ENCODE data around the gene MYLK. TPM values are rescaled to one million over a fixed set of nuclear protein-coding genes. Genes with fewer than 3 reads are reported as not detected.

MYLK gene
- total and polyA plus RNA-seq, 10 of the 15 experiments (the other 5 are each of a cell fraction or from before 2014, with no cell fraction given) = 0.04 to 1.6 (median 0.42) TPM; not detected in 1

- no peak for TF ChIP-seq ATF2 (IDR thresholded peaks at IDR 0.05; ENCODE audit: low read length)
- TF ChIP-seq HDAC6 (IDR thresholded peaks at IDR 0.05; ENCODE audit: unreplicated experiment) = no peak
- TF ChIP-seq PKNOX1 (IDR thresholded peaks at IDR 0.05) = no peak
- no peak for TF ChIP-seq GABPA (IDR thresholded peaks at IDR 0.05; ENCODE audit: low read depth)
Observed at GRCh38 chr3:123871946-123872345, 12.2 kb downstream of the MYLK start (continued).

GRCh38 chr3:123870033-123870432, 14.1 kb downstream of the MYLK start:
- FAIRE-seq = no peak
- SMC1A ChIA-PET (ENCODE audit: uncharacterized antibody, unreplicated experiment) = no interaction called here
- no peak overlapping the region for H3K4me3 ChIP-seq
- H3K9me3 ChIP-seq (replicated peaks; ENCODE audit: control insufficient read depth, insufficient read depth, low read length) = no peaks in the 10 kb centered on the region
- no peak for DNase-seq (ENCODE audit: low read depth, low spot score)
- BruUV-seq (replicated peaks) = no TSS peak
- H2AFZ ChIP-seq (ENCODE audit: control insufficient read depth, low read depth, low read length) = no peak overlapping the region
- POLR2A ChIA-PET = no interaction called here
- no peaks in the 10 kb centered on the region for H3K27me3 ChIP-seq (replicated peaks in 1 of 2; ENCODE audit: control insufficient read depth in 2 of 2, insufficient read depth in 2 of 2, low read length in 1 of 2)
- RAD21 ChIA-PET (ENCODE audit: unreplicated experiment) = no interaction called here
- H3K9ac ChIP-seq (ENCODE audit: control insufficient read depth, insufficient read depth, low read length) = no peak overlapping the region
- no peak overlapping the region for H3K27ac ChIP-seq (ENCODE audit: control insufficient read depth, insufficient read depth)
- WGBS (ENCODE audit: insufficient coverage, insufficient replicate concordance, low lambda C conversion rate, missing lambda C conversion rate) = 0% methylated on average over 1 of the region's 1 CpG
- H4K20me1 ChIP-seq (ENCODE audit: control insufficient read depth, insufficient read depth) = no peaks in the 10 kb centered on the region
- ATAC-seq = no peak
- CTCF ChIA-PET = no interaction called here
- no peaks in the 10 kb centered on the region for H3K79me2 ChIP-seq (ENCODE audit: control insufficient read depth, insufficient read depth, low read length)
- H3K4me2 ChIP-seq (ENCODE audit: control insufficient read depth, insufficient read depth) = no peak overlapping the region
- in situ Hi-C loops (cut with MboI) = no loop called here
- no peaks in the 10 kb centered on the region for H3K36me3 ChIP-seq (ENCODE audit: control insufficient read depth in 2 of 2, insufficient read depth in 2 of 2, low read length in 1 of 2)
- intact Hi-C loops (cut with micrococcal nuclease; ENCODE audit: unreplicated experiment) = loop anchor here (10.0 kb wide), 1 partner anchor 215 kb away; no protein-coding TSS in a partner anchor
- H3K4me1 ChIP-seq (ENCODE audit: control insufficient read depth, insufficient read depth, low read length) = no peaks in the 10 kb centered on the region
- TF ChIP-seq SMAD5 (IDR thresholded peaks at IDR 0.05; ENCODE audit: low read depth) (no peak), ZNF24 (IDR thresholded peaks at IDR 0.05) (no peak), ZBTB11 (CRISPR knock-in tag; IDR thresholded peaks at IDR 0.05) (no peak), NFYA (IDR thresholded peaks at IDR 0.05; ENCODE audit: borderline replicate concordance, low read depth, low read length) (no peak), SUPT20H (IDR thresholded peaks at IDR 0.05; ENCODE audit: borderline replicate concordance, control insufficient read depth, low read depth, low read length) (no peak), ZNF687 (IDR thresholded peaks at IDR 0.05) (no peak), RAD51 (IDR thresholded peaks at IDR 0.05) (no peak), POLR2AphosphoS2 (IDR thresholded peaks at IDR 0.05; ENCODE audit: low read depth, low read length) (no peak), IRF4 (IDR thresholded peaks at IDR 0.05; ENCODE audit: low read depth, low read length) (no peak)
